GM12878 (cell line): ENCODE measurements around the gene ZFP1. TPM values are rescaled to one million over a fixed set of nuclear protein-coding genes. Genes with fewer than 3 reads are reported as not detected.

Experiments used
- ATAC-seq: fragments of 200-7000 bp; cut with Tn5 transposase; 3 replicates; pipeline ENCODE4 v1.9.1; 2020; ENCODE audit warnings: mild to moderate bottlenecking, moderate library complexity
- BruUV-seq: library from RNA; stranded (reverse); fragments of 400-500 nt; replicated peaks from 2 replicates; lab custom pipeline; 2021; lab: Mats Ljungman, UMichigan
- CTCF ChIA-PET: fragments of 300-600 bp; sonication (Branson Sonifier 250); formaldehyde crosslinking; extraction: SDS; loops from one replicate; lab custom pipeline; 2021; ENCODE audit warnings: inconsistent platforms; lab: Yijun Ruan, JAX
- POLR2A ChIA-PET: fragments of 350-600 bp; formaldehyde crosslinking; extraction: SDS; loops from one replicate; lab custom pipeline; 2021; ENCODE audit warnings: inconsistent platforms; lab: Charles Lee
- RAD21 ChIA-PET: fragments of 300-600 bp; sonication (Branson Sonifier 250); formaldehyde crosslinking; loops from one replicate; lab custom pipeline; 2023; ENCODE audit warnings: antibody characterized with exemption; ENCODE audit not compliant: unreplicated experiment; lab: Charles Lee
- SMC1A ChIA-PET: fragments of 300-600 bp; sonication (Branson Sonifier 250); formaldehyde crosslinking; loops from one replicate; lab custom pipeline; 2023; ENCODE audit not compliant: unreplicated experiment, uncharacterized antibody; lab: Charles Lee
- DNase-seq: peaks from one replicate; pipeline ENCODE4 v3.0.0-alpha.2; 2011; ENCODE audit warnings: low read depth, low spot score
- FAIRE-seq: peaks from 3 replicates; lab custom pipeline; 2011; peaks lifted over from hg19 to GRCh38; lab: Jason Lieb, UNC
- H2AFZ ChIP-seq: 2 replicates; pipeline ENCODE4 v1.6.0; 2011; ENCODE audit warnings: low read depth, low read length, control low read depth; ENCODE audit not compliant: control insufficient read depth
- H3K27ac ChIP-seq: 2 replicates; pipeline ENCODE4 v1.5.1; 2011; ENCODE audit warnings: control low read depth; ENCODE audit not compliant: control insufficient read depth, insufficient read depth
- H3K27me3 ChIP-seq, 2 experiments: replicated peaks in 1 of 2; 2 replicates each; pipeline versions ENCODE4 v1.6.0 to v1.6.1; 2011; ENCODE audit warnings: low read length in 1 of 2; ENCODE audit not compliant: control insufficient read depth in 2 of 2, insufficient read depth in 2 of 2
- H3K36me3 ChIP-seq, 2 experiments: 2 replicates each; pipeline ENCODE4 v1.5.1; 2011; ENCODE audit warnings: low read length in 1 of 2; ENCODE audit not compliant: control insufficient read depth in 2 of 2, insufficient read depth in 2 of 2
- H3K4me1 ChIP-seq: 2 replicates; pipeline ENCODE4 v1.6.1; 2011; ENCODE audit warnings: mild to moderate bottlenecking, low read length, moderate library complexity, mixed read lengths; ENCODE audit not compliant: control insufficient read depth, insufficient read depth
- H3K4me2 ChIP-seq: 2 replicates; pipeline ENCODE4 v1.6.0; 2011; ENCODE audit warnings: control low read depth; ENCODE audit not compliant: control insufficient read depth, insufficient read depth
- H3K4me3 ChIP-seq: fragments of 200-600 bp; sonication (generic); 2 replicates; pipeline ENCODE4 v1.5.1; 2016
- H3K79me2 ChIP-seq: 2 replicates; pipeline ENCODE4 v1.6.0; 2011; ENCODE audit warnings: low read length; ENCODE audit not compliant: control insufficient read depth, insufficient read depth
- H3K9ac ChIP-seq: 2 replicates; pipeline ENCODE4 v1.8.0; 2011; ENCODE audit warnings: low read length, control low read depth, mixed read lengths; ENCODE audit not compliant: control insufficient read depth, insufficient read depth
- H3K9me3 ChIP-seq: replicated peaks from 3 replicates; pipeline ENCODE4 v1.5.1; 2011; ENCODE audit warnings: mild to moderate bottlenecking, low read length; ENCODE audit not compliant: control insufficient read depth, insufficient read depth
- H4K20me1 ChIP-seq: 2 replicates; pipeline ENCODE4 v1.6.0; 2011; ENCODE audit not compliant: control insufficient read depth, insufficient read depth
- BMI1 ChIP-seq: fragments of 450-650 bp; IDR thresholded peaks from 2 replicates; pipeline ENCODE4 v1.6.1; 2016; ENCODE audit warnings: mild to moderate bottlenecking, moderate library complexity, borderline replicate concordance
- CBX5 ChIP-seq: sonication (generic); IDR thresholded peaks from 2 replicates; pipeline ENCODE4 v1.6.1; 2016; ENCODE audit warnings: low read depth, moderate library complexity, mild to moderate bottlenecking, inconsistent platforms
- FOXM1 ChIP-seq: IDR thresholded peaks from 2 replicates; pipeline ENCODE4 v1.6.1; 2012; ENCODE audit warnings: low read depth, mild to moderate bottlenecking, inconsistent platforms, low read length, moderate library complexity
- NR2C1 ChIP-seq: fragments of 450-650 bp; IDR thresholded peaks from 2 replicates; pipeline ENCODE4 v1.6.1; 2017; ENCODE audit warnings: antibody characterized with exemption, mild to moderate bottlenecking, moderate library complexity
- RB1 ChIP-seq: fragments of 450-650 bp; formaldehyde crosslinking; IDR thresholded peaks from 2 replicates; pipeline ENCODE4 v1.6.1; 2017; ENCODE audit warnings: mild to moderate bottlenecking, borderline replicate concordance
- REST ChIP-seq: IDR thresholded peaks from 2 replicates; pipeline ENCODE4 v1.6.1; 2012; ENCODE audit warnings: mild to moderate bottlenecking, low read depth, low read length
- SPI1 ChIP-seq: IDR thresholded peaks from 2 replicates; pipeline ENCODE4 v1.6.1; 2011; ENCODE audit warnings: low read depth, mild to moderate bottlenecking, low read length, moderate library complexity, borderline replicate concordance; ENCODE audit not compliant: insufficient read depth
- WGBS: methylation state at CpG from one replicate; pipeline ENCODE4 v1.1.6; 2016; ENCODE audit warnings: low lambda C conversion rate; ENCODE audit not compliant: insufficient replicate concordance, insufficient coverage; ENCODE audit errors: missing lambda C conversion rate; 5-methylcytosine and 5-hydroxymethylcytosine counted together
- in situ Hi-C: fragments of 300-500 bp; cut with MboI; formaldehyde crosslinking; loops from 9 replicates; pipeline ENCODE4 v1.14.3; 2018; ENCODE audit warnings: mixed read lengths
- intact Hi-C: fragments of 100-400 bp; cut with micrococcal nuclease; formaldehyde crosslinking; loops from one replicate; pipeline ENCODE4 v1.14.2; 2022; ENCODE audit not compliant: unreplicated experiment
- polyA plus RNA-seq, 11 experiments: library from polyadenylated mRNA; depleted of rRNA in 4 of 11; unstranded in 6 of 11; stranded (reverse) in 5 of 11; fragments of >200 nt; fragmentation: Nextera tagmentation in 4 of 11; fragmentation: Illumina TruSeq in 1 of 11; extraction: Ambion mirVana in 4 of 11; extraction: Trizol in 1 of 11; gene quantifications; 1 replicate in 1 of 11; 2 replicates in 10 of 11; pipeline versions ENCODE4 v1.2.1 to v1.2.3, GENCODE V29; 2011 to 2016; ENCODE audit warnings: inconsistent platforms in 2 of 11, missing spikeins in 2 of 11, low read depth in 1 of 11
- total RNA-seq, 4 experiments: library from RNA; depleted of rRNA in 3 of 4; stranded (reverse); fragments of >200 nt in 3 of 4; fragmentation: Illumina TruSeq in 1 of 4; extraction: Trizol in 1 of 4; gene quantifications; 2 replicates each; pipeline versions ENCODE4 v1.2.1 to v1.2.3, GENCODE V29; 2013 to 2021
- TF ChIP-seq, protein P1 (sequence below): fragments of 150-350 bp; IDR thresholded peaks from 2 replicates; pipeline ENCODE4 v1.6.1; 2014; ENCODE audit warnings: mild to moderate bottlenecking, low read depth, low read length
- TF ChIP-seq, protein P2 (sequence below): IDR thresholded peaks from 2 replicates; pipeline ENCODE4 v1.6.1; 2011; ENCODE audit warnings: low read depth, mild to moderate bottlenecking, low read length, moderate library complexity, borderline replicate concordance; ENCODE audit errors: extremely low read depth

The ZFP1 gene
- total and polyA plus RNA-seq, 10 of the 15 experiments (the other 5 are each of a cell fraction or from before 2014, with no cell fraction given): 3.5 to 17.6 (median 14.7) TPM

GRCh38 chr16:75116081-75116910, 32.0 kb upstream of the ZFP1 start, which contains the start of gene LDHD:
TSS of gene LDHD (minus strand) at chr16:75116780. CDS start at chr16:75116720, 60 bp downstream.
- Histone ChIP-seq H3K36me3 (no peaks in the 10 kb centered on the region), H3K79me2 (no peaks in the 10 kb centered on the region), H3K27ac (no peak within 1 kb of the TSS), H3K27me3 (no peaks in the 10 kb centered on the region), H3K4me3 (no peak within 1 kb of the TSS), H2AFZ (no peak within 1 kb of the TSS), H3K4me2 (no peak within 1 kb of the TSS), H3K9ac (no peak within 1 kb of the TSS), H4K20me1 (no peaks in the 10 kb centered on the region), H3K4me1 (peaks cover 8% of the 10 kb centered on the region), H3K9me3 (no peaks in the 10 kb centered on the region)
- DNase-seq: no peak
- FAIRE-seq: no peak
- ChIA-PET POLR2A (no interaction called here), SMC1A (no interaction called here), RAD21 (interaction anchor here (0.5 kb wide), 1 partner anchor 299 kb away, joined by 4 read pairs; no protein-coding TSS in a partner anchor), CTCF (interaction anchor here (1.5 kb wide), 1 partner anchor 118 kb away, joined by 5 read pairs; the partner anchor contains the start of gene ZNRF1)
- in situ Hi-C loops: no loop called here
- intact Hi-C loops: no loop called here
- no TSS peak for BruUV-seq
- WGBS: 69% methylated on average over 15 of the region's 15 CpGs
- peak; percentile 66 for ATAC-seq
- TF ChIP-seq, protein P1, sequence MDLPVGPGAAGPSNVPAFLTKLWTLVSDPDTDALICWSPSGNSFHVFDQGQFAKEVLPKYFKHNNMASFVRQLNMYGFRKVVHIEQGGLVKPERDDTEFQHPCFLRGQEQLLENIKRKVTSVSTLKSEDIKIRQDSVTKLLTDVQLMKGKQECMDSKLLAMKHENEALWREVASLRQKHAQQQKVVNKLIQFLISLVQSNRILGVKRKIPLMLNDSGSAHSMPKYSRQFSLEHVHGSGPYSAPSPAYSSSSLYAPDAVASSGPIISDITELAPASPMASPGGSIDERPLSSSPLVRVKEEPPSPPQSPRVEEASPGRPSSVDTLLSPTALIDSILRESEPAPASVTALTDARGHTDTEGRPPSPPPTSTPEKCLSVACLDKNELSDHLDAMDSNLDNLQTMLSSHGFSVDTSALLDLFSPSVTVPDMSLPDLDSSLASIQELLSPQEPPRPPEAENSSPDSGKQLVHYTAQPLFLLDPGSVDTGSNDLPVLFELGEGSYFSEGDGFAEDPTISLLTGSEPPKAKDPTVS: no peak
- peak; percentile 20; the same call in 1 of the 2 replicates for TF ChIP-seq SPI1

DNA sequence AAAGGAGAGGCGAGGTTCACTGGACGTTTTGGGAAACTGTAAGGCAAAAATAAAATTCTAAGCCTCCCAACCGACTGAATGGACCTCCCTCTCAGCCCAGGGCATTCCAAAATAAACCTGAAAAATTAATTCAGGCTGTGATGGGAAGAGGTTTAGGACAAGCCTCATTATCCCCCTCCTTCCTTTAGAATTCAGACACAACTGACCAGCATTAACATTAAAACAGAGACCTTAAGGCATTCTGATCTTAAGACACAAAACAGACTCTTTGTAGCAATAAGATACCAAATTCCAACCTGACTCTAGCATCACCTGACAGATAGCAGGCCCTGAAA, 31.4 kb upstream of the ZFP1 start:
- no peak overlapping the region for H3K9ac ChIP-seq
- H4K20me1 ChIP-seq: no peaks in the 10 kb centered on the region
- RAD21 ChIA-PET: no interaction called here
- POLR2A ChIA-PET: no interaction called here
- no peak overlapping the region for H2AFZ ChIP-seq
- SMC1A ChIA-PET: no interaction called here
- WGBS: 25% methylated on average over 3 of the region's 3 CpGs
- BruUV-seq: no TSS peak
- FAIRE-seq (no peak), DNase-seq (no peak), ATAC-seq (no peak)
- H3K36me3 ChIP-seq: no peaks in the 10 kb centered on the region
- no peaks in the 10 kb centered on the region for H3K79me2 ChIP-seq
- H3K4me2 ChIP-seq: no peak overlapping the region
- H3K4me3 ChIP-seq: no peak overlapping the region
- CTCF ChIA-PET: interaction anchor here (1.5 kb wide), 1 partner anchor 118 kb away, joined by 5 read pairs; the partner anchor contains the start of gene ZNRF1
- H3K27me3 ChIP-seq: no peaks in the 10 kb centered on the region
- no peak overlapping the region for H3K27ac ChIP-seq
- intact Hi-C loops (no loop called here), in situ Hi-C loops (no loop called here)
- H3K9me3 ChIP-seq: no peaks in the 10 kb centered on the region; the same call in 2 of the 3 replicates
- peaks cover 2% of the 10 kb centered on the region for H3K4me1 ChIP-seq
- no peak for TF ChIP-seq CBX5
- TF ChIP-seq RB1: no peak
- TF ChIP-seq BMI1: no peak
- TF ChIP-seq, protein P2, sequence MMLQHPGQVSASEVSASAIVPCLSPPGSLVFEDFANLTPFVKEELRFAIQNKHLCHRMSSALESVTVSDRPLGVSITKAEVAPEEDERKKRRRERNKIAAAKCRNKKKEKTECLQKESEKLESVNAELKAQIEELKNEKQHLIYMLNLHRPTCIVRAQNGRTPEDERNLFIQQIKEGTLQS: no peak
- TF ChIP-seq FOXM1: no peak
- no peak for TF ChIP-seq NR2C1
- no peak for TF ChIP-seq REST
